Heart left ventricle (tissue), 16 donors: ENCODE data around the gene CTRB1. TPM values are rescaled to one million over a fixed set of nuclear protein-coding genes. Genes with fewer than 3 reads are reported as not detected.

Experiments
- ATAC-seq, 4 donors: fragments of 200-7000 bp; cut with Tn5 transposase; one replicate each; pipeline ENCODE4 v1.9.1; 2020 to 2022; ENCODE audit warnings: moderate library complexity in 4 of 4, mild to moderate bottlenecking in 3 of 4, moderate number of reproducible peaks in 1 of 4
- DNase-seq, 5 donors: peaks; one replicate each; pipeline ENCODE4 v3.0.0-alpha.2; 2020
- H3K27ac ChIP-seq, 12 donors: fragments of 200-600 bp; sonication (generic) in 4 of 12; one replicate each; pipeline versions ENCODE4 v1.5.0 to v1.8.0; 2016 to 2022; ENCODE audit warnings: mild to moderate bottlenecking in 2 of 12
- H3K27me3 ChIP-seq, 9 donors: fragments of 200-600 bp; sonication (generic) in 2 of 9; one replicate each; pipeline versions ENCODE4 v1.5.1 to v1.8.0; 2016 to 2022; ENCODE audit warnings: mild to moderate bottlenecking in 3 of 9
- H3K36me3 ChIP-seq, 9 donors: fragments of 200-600 bp; sonication (generic) in 2 of 9; one replicate each; pipeline versions ENCODE4 v1.5.0 to v1.8.0; 2018 to 2022; ENCODE audit warnings: mild to moderate bottlenecking in 2 of 9
- H3K4me1 ChIP-seq, 12 donors: fragments of 200-600 bp; sonication (generic) in 4 of 12; one replicate each; pipeline versions ENCODE4 v1.5.0 to v1.8.0; 2016 to 2022; ENCODE audit warnings: mild to moderate bottlenecking in 3 of 12
- H3K4me3 ChIP-seq, 12 donors: fragments of 200-600 bp; sonication (generic) in 4 of 12; one replicate each; pipeline versions ENCODE4 v1.5.0 to v1.8.0; 2017 to 2022; ENCODE audit warnings: mild to moderate bottlenecking in 9 of 12, moderate library complexity in 4 of 12
- H3K9me3 ChIP-seq, 12 donors: fragments of 200-600 bp; sonication (generic) in 4 of 12; one replicate each; pipeline versions ENCODE4 v1.5.0 to v1.8.0; 2016 to 2022; ENCODE audit warnings: mild to moderate bottlenecking in 1 of 12
- POLR2A ChIP-seq, 2 donors: fragments of 450-650 bp; IDR thresholded peaks; one replicate each; pipeline ENCODE4 v1.6.1; 2017; ENCODE audit warnings: antibody characterized with exemption in 2 of 2, mild to moderate bottlenecking in 2 of 2, moderate library complexity in 2 of 2
- WGBS, 4 donors: extraction: QIAGEN DNeasy Blood & Tissue Kit in 2 of 4; methylation state at CpG; one replicate each; pipeline versions ENCODE4 v1.1.5 to v1.1.7; 2013 to 2018; 5-methylcytosine and 5-hydroxymethylcytosine counted together
- intact Hi-C, 10 donors: fragments of 100-400 bp; cut with DNase I; formaldehyde crosslinking; loops; one replicate each; pipeline versions ENCODE4 v1.11.1 to v1.14.2; 2022
- polyA plus RNA-seq, 2 donors: library from polyadenylated mRNA; stranded (reverse); fragments of 200-250 nt; gene quantifications; one replicate each; pipeline ENCODE4 v1.2.3, GENCODE V29; 2013
- total RNA-seq, 9 donors: library from RNA; depleted of rRNA in 2 of 9; stranded (reverse); fragments of >200 nt in 2 of 9; fragmentation: NEBNext Ultra II Directional in 3 of 9; extraction: Animal tissue kit (Norgen Biotek cat#: 25700) in 3 of 9; gene quantifications; one replicate each; pipeline versions ENCODE4 v1.1.0 to v1.2.4, GENCODE V29; 2016 to 2023
- TF ChIP-seq, protein P1 (sequence below), 12 donors: fragments of 200-600 bp; sonication (generic) in 4 of 12; IDR thresholded peaks; one replicate each; pipeline versions ENCODE4 v1.5.0 to v1.8.0; 2018 to 2022; ENCODE audit warnings: antibody characterized with exemption in 12 of 12, mild to moderate bottlenecking in 5 of 12
- donor health status: ischemic (EF 13 %, LVEDD 7.1; RV severe dilation, severe dysfunction).
- donor health status: healthy with polysubstance abuse.
- donor health status: DM: no; HTN: yes; CAD: no.
- donor health status: DM: no; HTN: no; CAD: no.
- donor health status: ischemic (EF 25% LVEDD 6.9; RV normal size, moderate dysfunction).
- donor health status: ischemic (EF 25% LVEDD 5.7; RV mildly dilated, moderate dysfunction).
- donor health status: healthy.
- donor health status: DM: yes; HTN: yes; CAD: no.
- donor health status: ischemic (EF 35%, LVEDD 5.7; RV mildly dilated, moderate dysfunction).
- donor health status: nonischemic (EF 11% LVEDD 7.7; RV severe dilation, severe dysfunction).
- donor health status: DM: yes; HTN: yes; CAD: no.
- donor health status: PGD.
- donor health status: ischemic (EF 29% LVEDD 5.4; RV normal size, mild dysfunction).
- donor health status: nonischemic (EF 23%, LVEDD 6.1; RV moderate dilation, normal function).

The CTRB1 gene
- total and polyA plus RNA-seq, 11 donors: 0.64 to 3.7 (median 2.5) TPM; not detected in 5

- ATAC-seq (no peak), DNase-seq (no peak)
- peak overlapping the region in 6 of 12 donors; percentile 34 to 59 (median 55) for H3K27ac ChIP-seq
- H3K4me3 ChIP-seq: no peak overlapping the region
- intact Hi-C loops: loop anchor here in 8 of 10 donors (1.0 to 5.0 kb wide), 7 partner anchors 34 to 169 kb away; no protein-coding TSS in a partner anchor
- H3K27me3 ChIP-seq: peaks cover 0 to 15% (median 0%) of the 10 kb centered on the region in 9 donors
- no peak for TF ChIP-seq POLR2A (IDR thresholded peaks at IDR 0.05)
- TF ChIP-seq, protein P1, sequence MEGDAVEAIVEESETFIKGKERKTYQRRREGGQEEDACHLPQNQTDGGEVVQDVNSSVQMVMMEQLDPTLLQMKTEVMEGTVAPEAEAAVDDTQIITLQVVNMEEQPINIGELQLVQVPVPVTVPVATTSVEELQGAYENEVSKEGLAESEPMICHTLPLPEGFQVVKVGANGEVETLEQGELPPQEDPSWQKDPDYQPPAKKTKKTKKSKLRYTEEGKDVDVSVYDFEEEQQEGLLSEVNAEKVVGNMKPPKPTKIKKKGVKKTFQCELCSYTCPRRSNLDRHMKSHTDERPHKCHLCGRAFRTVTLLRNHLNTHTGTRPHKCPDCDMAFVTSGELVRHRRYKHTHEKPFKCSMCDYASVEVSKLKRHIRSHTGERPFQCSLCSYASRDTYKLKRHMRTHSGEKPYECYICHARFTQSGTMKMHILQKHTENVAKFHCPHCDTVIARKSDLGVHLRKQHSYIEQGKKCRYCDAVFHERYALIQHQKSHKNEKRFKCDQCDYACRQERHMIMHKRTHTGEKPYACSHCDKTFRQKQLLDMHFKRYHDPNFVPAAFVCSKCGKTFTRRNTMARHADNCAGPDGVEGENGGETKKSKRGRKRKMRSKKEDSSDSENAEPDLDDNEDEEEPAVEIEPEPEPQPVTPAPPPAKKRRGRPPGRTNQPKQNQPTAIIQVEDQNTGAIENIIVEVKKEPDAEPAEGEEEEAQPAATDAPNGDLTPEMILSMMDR (IDR thresholded peaks at IDR 0.05): no peak
- peaks cover 0 to 49% (median 35%) of the 10 kb centered on the region in 12 donors for H3K4me1 ChIP-seq
- WGBS, 4 donors: 52 to 66% (median 60%) methylated on average over 3 to 7 of the region's 7 CpGs
- no peaks in the 10 kb centered on the region for H3K9me3 ChIP-seq
- peaks cover 0 to 77% (median 59%) of the 10 kb centered on the region in 9 donors for H3K36me3 ChIP-seq
Observed at GRCh38 chr16:75233611-75233938, 14.8 kb downstream of the CTRB1 start.

- Histone ChIP-seq H3K4me3 (no peak overlapping the region), H3K27ac (peak overlapping the region in 8 of 12 donors; percentile 17 to 63 (median 56)), H3K9me3 (no peaks in the 10 kb centered on the region), H3K36me3 (peaks cover 0 to 63% (median 47%) of the 10 kb centered on the region in 9 donors), H3K4me1 (peaks cover 3 to 61% (median 47%) of the 10 kb centered on the region in 12 donors), H3K27me3 (peaks cover 0 to 19% (median 0%) of the 10 kb centered on the region in 9 donors)
- TF ChIP-seq, protein P1 (IDR thresholded peaks at IDR 0.05): peak in 1 of 12 donors; percentile 2
- TF ChIP-seq POLR2A (IDR thresholded peaks at IDR 0.05): no peak
- 77 to 83% (median 80%) methylated on average over 29 to 48 of the region's 48 CpGs for WGBS, 4 donors
- ATAC-seq (no peak), DNase-seq (peak in 2 of 5 donors; percentile 11 to 27)
- intact Hi-C loops: loop anchor here in 7 of 10 donors (1.0 to 5.0 kb wide), 9 partner anchors 32 to 167 kb away; no protein-coding TSS in a partner anchor
Observed at GRCh38 chr16:75234856-75235696, 16.3 kb downstream of the CTRB1 start.

DNA sequence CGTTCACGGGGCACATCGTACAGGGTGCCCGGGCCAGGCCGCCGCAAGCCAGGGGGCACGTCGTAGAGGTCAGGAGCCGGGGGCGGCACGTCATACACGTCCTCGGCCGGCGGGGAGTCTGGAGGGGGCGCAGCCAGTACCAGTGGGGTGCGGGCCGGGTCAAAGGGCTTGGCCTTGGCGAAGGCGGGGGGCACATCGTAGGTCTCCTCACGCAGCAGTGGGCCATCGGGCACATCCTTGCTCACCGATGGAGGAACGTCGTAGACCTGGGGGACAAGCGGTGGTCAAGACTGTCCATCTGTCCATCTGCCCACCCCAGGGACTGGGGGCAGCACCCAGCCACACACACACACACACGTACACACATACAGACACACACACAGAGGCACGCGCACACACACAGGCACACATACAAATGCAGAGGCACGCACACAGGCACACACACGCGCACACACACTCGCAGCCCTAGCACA is 17.0 kb downstream of the CTRB1 start:
- ATAC-seq (no peak), DNase-seq (peak in 2 of 5 donors; percentile 23 to 33)
- Histone ChIP-seq H3K4me1 (peaks cover 3 to 61% (median 46%) of the 10 kb centered on the region in 12 donors), H3K4me3 (no peak overlapping the region), H3K27me3 (peaks cover 0 to 19% (median 0%) of the 10 kb centered on the region in 9 donors), H3K9me3 (no peaks in the 10 kb centered on the region), H3K27ac (peak overlapping the region in 1 of 12 donors; percentile 22), H3K36me3 (peaks cover 0 to 63% (median 49%) of the 10 kb centered on the region in 9 donors)
- 88 to 91% (median 90%) methylated on average over 23 to 34 of the region's 34 CpGs for WGBS, 4 donors
- TF ChIP-seq POLR2A (IDR thresholded peaks at IDR 0.05): no peak
- TF ChIP-seq, protein P1 (IDR thresholded peaks at IDR 0.05): no peak
- intact Hi-C loops: loop anchor here in 5 of 10 donors (2.0 kb wide), 3 partner anchors 147 to 151 kb away; no protein-coding TSS in a partner anchor

DNA sequence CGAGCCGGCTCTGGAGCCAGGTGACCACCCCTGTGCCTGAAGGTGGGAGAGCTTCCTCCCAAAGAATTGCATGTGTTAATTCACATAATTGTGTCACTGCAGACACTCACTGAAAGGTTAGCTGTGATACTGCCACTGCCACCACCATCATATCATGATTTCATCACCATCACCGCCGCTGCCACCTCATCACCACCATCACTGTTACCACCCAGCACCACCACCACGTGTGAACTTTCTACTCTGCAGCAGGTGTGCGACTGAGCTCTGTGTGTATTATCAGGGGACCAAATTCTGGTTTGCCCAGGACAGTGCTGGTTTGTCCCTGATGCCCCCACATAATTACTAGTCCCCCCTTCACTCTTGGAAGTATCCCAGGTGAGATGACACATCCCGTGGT is 17.4 kb downstream of the CTRB1 start:
- no peak overlapping the region for H3K4me3 ChIP-seq
- peaks cover 3 to 61% (median 50%) of the 10 kb centered on the region in 12 donors for H3K4me1 ChIP-seq
- peak overlapping the region in 1 of 12 donors; percentile 22 for H3K27ac ChIP-seq
- no peak for DNase-seq
- H3K27me3 ChIP-seq: peaks cover 0 to 17% (median 0%) of the 10 kb centered on the region in 9 donors
- H3K36me3 ChIP-seq: peaks cover 0 to 64% (median 51%) of the 10 kb centered on the region in 9 donors
- WGBS, 4 donors: 70 to 75% (median 73%) methylated on average over 5 to 7 of the region's 7 CpGs
- H3K9me3 ChIP-seq: no peaks in the 10 kb centered on the region
- intact Hi-C loops: loop anchor here in 1 of 10 donors (2.0 kb wide), 1 partner anchor 149 kb away; no protein-coding TSS in a partner anchor
- TF ChIP-seq, protein P1 (IDR thresholded peaks at IDR 0.05): no peak
- TF ChIP-seq POLR2A (IDR thresholded peaks at IDR 0.05): no peak
- no peak for ATAC-seq
